ENCODE measurements around the gene AFM.

Gene AFM

GRCh38 chr4:73481358-73481757 lies at the start of gene AFM:
AFM (plus strand) TSS chr4:73481745; CDS start chr4:73481776, 31 bp downstream.
- in situ Hi-C loops (cut with HindIII; ENCODE audit: low sequenced_read_pairs) = no loop called here

GRCh38 chr4:73431813-73432168 lies 49.8 kb upstream of the AFM start:
- no peak for DNase-seq (ENCODE audit: low read depth)
- TF ChIP-seq CTCF (IDR thresholded peaks at IDR 0.05; ENCODE audit: low read depth, low read length, missing control alignments) = no peak
- in situ Hi-C loops (cut with HindIII; ENCODE audit: low sequenced_read_pairs) = no loop called here
- no peak overlapping the region for H3K4me3 ChIP-seq (ENCODE audit: low read depth, low read length)

More at GRCh38 chr4:73481358-73481757, at the start of gene AFM:
- H3K4me3 ChIP-seq (ENCODE audit: low read depth, low read length) = no peak within 1 kb of the TSS
- no peak for TF ChIP-seq CTCF (IDR thresholded peaks at IDR 0.05; ENCODE audit: low read depth, low read length, missing control alignments)
- DNase-seq (ENCODE audit: low read depth) = no peak

GRCh38 chr4:73432169-73433000 lies 49.2 kb upstream of the AFM start:
- DNase-seq (ENCODE audit: low read depth) = no peak
- in situ Hi-C loops (cut with HindIII; ENCODE audit: low sequenced_read_pairs) = no loop called here
- H3K4me3 ChIP-seq (ENCODE audit: low read depth, low read length) = no peak overlapping the region
- no peak for TF ChIP-seq CTCF (IDR thresholded peaks at IDR 0.05; ENCODE audit: low read depth, low read length, missing control alignments)

GRCh38 chr4:73433140-73433539 lies 48.4 kb upstream of the AFM start:
- no peak for DNase-seq (ENCODE audit: low read depth)
- H3K4me3 ChIP-seq (ENCODE audit: low read depth, low read length) = no peak overlapping the region
- in situ Hi-C loops (cut with HindIII; ENCODE audit: low sequenced_read_pairs) = no loop called here
- TF ChIP-seq CTCF (IDR thresholded peaks at IDR 0.05; ENCODE audit: low read depth, low read length, missing control alignments) = no peak

GRCh38 chr4:73434311-73434710 lies 47.2 kb upstream of the AFM start:
- no peak for DNase-seq (ENCODE audit: low read depth)
- in situ Hi-C loops (cut with HindIII; ENCODE audit: low sequenced_read_pairs) = no loop called here
- H3K4me3 ChIP-seq (ENCODE audit: low read depth, low read length) = no peak overlapping the region
- peak; percentile 12 for TF ChIP-seq CTCF (IDR thresholded peaks at IDR 0.05; ENCODE audit: low read depth, low read length, missing control alignments)

- TF ChIP-seq CTCF (IDR thresholded peaks at IDR 0.05; ENCODE audit: low read depth, low read length, missing control alignments) = no peak
- in situ Hi-C loops (cut with HindIII; ENCODE audit: low sequenced_read_pairs) = no loop called here
- DNase-seq (ENCODE audit: low read depth) = no peak
- H3K4me3 ChIP-seq (ENCODE audit: low read depth, low read length) = no peak within 1 kb of the TSS
Measured at GRCh38 chr4:73435984-73436383, 45.6 kb upstream of the AFM start, which contains the start of gene AFP. AFP (plus strand) TSS chr4:73436221; CDS start chr4:73436263, 42 bp downstream.
